GM18870 (cell line): ENCODE measurements around the gene RSPH6A.
"Not testable (repeated sequence)": the region's sequence is repeated elsewhere in the genome, so short reads cannot be mapped to it uniquely, and the experiment has no call there.

Experiments used
- ATAC-seq: cut with Tn5 transposase; IDR thresholded peaks from one replicate; pipeline ENCODE4 v1.9.1; 2021; ENCODE audit warnings: moderate library complexity; ENCODE audit not compliant: unreplicated experiment

The RSPH6A gene

DNA sequence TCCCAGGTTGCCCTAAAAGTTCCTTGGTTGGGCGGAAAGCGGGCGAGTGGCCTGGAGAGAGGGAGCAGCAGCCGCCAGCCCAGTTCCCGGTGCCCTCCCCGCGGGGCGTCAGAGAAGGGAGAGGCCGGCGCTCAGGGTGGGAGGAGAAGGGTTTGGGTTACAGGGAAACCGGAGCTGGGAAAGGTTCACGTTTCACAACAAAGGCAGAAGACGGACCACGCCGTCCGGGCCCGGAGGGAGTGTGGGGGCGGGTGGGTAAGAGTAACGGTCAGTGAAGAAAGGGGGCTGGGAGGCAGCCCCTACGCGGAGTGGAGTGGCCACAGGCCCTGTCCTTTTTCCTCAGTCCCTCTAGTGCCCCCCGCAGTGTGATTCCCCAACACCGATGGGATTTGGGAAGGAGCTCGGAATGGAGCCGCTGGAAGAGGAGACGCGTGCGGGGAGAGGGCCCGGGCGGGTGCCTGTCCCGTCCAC, 47.7 kb downstream of the RSPH6A start:
- ATAC-seq = no peak

DNA sequence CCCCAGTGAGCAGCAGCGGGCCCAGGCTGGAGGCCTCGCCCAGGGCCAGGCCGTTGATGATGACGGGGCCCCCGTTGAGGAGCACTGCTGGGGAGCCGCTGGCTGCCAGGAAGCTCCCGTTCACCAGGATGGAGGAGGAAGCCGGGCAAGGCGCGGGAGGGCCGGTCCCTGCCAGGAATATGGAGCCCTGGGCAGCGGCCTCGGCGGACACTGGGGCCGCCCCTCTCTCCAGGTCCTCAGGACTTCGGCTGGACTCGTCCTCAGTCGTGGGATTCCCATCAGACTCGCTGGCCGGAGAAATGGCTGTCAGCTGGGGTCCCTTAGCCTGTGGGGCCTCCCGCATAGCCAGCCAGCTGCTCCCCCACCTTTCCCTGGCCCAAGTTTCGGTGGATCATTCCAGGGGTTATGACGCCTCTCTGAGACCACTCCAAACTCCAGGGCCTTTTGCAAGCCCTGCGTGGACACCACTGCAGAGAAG, 48.2 kb downstream of the RSPH6A start:
- no peak for ATAC-seq

DNA sequence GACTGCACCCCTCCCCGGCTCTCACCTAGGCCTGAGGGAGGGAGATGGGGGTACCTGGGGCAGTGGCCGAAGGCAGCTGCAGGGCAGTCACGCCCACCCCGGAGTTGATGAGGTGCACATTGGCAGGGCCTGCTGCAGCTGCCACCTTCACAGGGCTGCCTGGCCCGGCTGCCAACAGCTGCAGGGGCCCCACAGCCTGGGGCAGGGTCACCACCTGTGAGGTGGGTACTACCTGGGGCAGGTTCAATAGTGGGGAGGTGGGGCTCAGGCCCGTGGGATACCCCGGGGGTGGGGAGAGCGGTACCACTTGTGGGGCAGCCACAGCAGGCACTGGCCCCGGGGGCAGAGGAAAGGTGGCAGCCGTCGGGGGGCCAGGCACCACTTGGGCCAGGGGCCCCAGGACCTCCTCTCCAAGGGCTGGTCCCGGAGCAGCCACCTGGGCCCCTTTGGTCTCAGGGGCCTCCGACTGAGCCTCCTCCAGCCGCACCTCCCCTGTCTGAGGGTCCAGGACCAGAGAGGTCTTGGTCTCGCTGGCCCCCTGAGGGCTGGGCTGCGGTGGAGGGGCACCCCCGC, 48.7 kb downstream of the RSPH6A start:
- no peak for ATAC-seq

DNA sequence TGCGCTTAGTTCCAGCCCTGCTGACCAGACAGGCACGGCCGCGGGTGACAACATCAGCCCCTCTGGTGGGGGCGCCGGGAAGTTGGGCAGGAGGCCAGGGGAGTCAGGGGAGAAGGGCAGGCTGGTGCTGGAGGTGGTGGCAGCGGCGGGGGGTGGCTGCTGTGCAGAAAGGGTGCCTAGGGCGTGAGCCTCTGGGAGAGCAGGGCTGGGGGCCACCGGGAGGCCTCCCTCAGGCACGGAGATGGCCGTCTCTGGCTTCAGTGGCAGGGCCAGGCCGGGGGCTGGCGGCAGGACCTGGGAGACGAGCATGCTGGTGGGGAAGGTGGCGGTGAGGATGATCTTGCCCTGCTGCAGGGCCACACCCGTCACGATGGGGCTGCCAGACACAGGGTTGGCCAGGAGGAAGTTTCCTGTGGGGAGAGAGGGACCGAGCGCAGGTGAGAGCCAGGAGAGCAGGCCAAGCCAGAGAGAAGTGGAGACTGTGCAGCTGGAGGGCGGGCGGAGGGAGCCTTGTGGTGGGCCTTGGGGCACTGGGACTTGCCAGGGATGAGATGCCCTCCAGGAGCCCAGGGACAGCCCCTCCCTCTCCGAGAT, 49.3 kb downstream of the RSPH6A start:
- ATAC-seq = no peak

DNA sequence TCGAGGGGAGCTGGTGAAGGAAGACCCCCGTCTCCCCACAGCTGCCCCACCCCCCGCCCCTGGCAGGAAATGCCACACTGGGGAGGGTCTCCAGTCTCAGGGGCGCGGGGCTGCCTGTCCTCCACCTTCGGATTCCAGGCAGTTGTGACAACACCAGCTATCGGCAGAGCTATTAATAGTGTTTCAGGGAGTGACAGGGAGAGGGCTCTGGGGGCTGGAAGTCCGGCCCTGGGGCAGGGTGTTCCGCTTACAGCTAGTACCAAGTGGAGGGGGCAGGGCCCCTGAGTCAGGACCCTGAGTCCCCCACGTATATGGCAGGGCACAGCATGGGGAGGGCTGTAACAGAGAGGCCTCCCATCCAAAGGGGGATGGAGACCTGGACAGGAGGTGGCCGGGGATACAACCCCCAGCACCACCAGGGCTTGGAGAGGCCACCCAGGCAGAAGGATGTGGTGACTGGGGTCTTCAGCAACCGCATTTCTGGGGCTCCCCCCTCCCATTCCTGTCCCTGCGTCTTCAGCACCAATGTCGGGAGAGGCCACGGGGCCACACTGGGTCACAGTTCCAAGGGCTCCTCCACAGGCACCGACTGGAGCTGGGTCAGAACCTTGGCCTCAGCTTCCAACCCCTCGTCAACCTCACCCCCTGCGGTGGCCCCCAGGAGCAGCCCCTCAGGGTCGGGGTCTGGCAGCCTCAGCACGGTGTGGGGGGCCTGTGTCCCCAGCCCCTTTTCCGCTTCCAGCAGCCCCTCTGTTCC, 50.0 kb downstream of the RSPH6A start:
- no peak for ATAC-seq

DNA sequence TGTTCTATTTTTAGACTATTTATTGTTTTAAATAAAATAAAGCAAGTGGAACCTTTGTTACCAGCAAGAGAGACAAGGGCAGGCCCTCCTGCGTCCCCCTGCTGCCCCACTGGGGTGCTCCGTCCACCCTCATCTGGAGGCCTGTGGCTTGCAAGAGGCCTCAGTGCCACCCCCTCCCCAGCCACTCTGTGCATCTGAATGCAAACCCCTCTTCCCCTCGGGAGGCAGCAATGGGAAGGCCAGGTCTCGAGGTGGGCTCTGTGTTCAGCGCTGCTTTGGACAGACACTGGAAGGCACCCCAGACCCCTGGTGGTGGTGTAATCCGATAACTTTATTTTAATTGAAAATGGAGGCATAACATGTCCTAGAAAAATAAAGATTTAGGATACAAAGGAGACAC, 50.6 kb downstream of the RSPH6A start:
- no peak for ATAC-seq

DNA sequence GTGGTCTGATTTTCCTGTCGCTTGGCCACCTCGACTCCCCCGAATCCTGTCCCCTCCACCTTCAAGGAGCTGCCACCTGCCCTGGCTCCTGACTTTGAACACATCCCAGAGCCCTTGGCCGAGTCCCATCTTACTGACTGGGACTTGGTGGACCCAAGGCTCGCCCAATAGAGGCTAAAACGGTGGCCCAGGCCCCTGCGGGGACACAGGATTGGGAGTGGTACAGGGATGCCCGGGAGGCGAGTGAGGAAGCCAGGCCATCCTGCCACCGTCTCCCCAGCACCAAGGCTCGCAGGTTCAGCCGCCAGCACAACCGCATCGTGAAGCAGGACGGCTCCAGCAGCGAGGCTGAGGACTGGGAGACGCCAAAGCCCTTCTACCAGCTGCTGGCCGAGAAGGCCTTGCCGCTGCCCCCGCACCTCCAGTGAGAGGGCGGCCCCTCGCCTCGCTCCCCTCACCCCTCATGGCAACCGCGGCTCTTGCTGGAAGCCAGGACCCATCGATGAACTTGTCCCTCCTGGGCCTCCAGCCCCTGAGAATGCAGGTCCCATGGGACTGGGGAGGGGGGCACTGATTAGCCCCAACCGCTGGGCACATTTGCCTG, 51.3 kb downstream of the RSPH6A start:
- ATAC-seq = no peak

DNA sequence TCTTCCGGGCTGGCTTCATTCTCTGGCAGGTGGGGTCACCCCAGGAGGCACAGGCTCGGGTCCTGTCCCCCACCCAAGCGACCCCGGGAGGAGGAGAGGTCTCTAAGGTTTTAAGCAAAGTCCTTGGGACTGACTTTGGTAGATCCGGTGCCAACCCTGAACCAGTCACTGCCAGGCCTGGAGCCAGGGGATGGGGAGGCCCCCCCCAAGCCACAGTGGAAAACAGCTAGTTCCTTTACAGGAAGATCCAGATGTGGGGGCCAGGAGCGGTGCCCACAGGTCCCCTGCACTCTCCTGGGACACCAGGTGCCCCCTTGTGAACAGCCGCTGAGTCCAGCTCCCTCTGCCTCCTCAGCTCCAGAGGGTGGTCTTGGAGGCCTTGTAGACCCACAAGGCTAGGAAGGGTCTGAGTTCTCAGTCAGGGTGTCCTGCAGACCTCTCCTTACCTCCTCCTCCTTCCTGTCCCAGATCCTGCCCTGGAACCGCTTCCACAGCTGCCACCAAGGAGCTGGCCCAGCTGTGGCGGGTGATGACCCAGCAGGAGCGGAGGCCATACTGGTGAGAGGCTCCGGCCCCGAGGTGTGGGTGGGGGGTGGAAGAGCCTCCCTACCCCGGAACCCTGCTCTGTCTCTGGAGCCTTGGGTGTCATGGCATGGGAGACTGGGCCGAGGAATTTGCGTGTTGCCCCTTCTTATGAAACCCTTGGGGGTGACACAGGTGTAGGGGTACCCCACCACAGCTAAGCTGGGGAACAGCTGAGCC, 52.1 kb downstream of the RSPH6A start:
- no peak for ATAC-seq

DNA sequence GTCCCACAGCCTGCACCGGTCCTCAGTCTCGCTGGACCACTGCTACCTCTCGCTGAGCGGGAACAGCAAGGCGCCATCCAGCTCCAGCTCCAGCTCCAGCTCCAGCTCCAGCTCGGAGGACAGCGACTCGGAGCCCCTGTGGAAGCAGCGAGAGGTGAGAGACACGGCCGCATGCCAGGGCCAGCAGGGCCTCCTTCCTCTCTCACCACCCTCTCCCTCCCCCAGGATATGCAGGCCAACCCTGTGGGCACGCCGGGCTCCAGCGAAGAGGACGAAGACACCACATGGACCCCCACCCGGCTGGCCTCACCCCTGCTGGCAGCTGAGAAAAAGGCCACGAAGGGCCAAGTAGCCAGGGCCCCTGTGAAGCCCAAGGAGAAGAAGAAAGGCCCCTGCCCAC, 53.4 kb downstream of the RSPH6A start:
- no peak for ATAC-seq

DNA sequence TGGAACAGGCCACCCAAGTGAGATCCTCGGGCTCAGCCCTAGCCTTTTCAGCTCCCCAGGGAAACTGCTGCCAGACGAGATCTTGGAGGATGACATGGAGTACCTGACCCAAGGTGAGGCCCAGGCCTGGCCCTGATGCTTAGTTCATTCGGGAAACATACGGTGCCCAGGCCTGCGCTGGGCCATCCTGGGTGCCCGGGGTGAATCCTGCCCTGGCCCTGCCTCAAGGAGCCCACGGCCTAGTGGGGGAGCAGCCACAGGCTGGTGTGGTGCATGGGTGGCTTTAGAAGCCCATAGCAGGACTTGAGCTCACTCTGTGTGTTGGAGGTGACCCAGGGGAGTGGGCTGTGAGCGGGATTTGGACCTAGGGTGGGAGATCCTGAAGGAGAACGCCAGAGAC, 56.2 kb downstream of the RSPH6A start:
- no peak for ATAC-seq

DNA sequence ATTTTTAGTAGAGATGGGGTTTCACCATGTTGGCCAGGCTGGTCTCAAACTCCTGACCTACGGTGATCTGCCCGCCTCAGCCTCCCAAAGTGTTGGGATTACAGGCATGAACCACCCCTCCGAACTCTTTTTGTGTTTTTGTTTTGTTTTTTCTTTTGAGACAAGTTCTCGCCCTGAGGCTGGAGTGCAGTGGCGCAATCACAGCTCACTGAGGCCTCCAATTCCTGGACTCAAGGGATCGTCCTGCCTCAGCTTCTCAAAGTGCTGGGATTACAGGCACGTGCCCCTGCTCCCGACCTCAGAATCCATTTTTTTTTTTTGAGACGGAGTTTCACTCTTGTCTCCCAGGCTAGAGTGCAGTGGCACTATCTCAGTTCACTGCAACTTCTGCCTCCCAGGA, 57.4 kb downstream of the RSPH6A start:
- no peak for ATAC-seq

DNA sequence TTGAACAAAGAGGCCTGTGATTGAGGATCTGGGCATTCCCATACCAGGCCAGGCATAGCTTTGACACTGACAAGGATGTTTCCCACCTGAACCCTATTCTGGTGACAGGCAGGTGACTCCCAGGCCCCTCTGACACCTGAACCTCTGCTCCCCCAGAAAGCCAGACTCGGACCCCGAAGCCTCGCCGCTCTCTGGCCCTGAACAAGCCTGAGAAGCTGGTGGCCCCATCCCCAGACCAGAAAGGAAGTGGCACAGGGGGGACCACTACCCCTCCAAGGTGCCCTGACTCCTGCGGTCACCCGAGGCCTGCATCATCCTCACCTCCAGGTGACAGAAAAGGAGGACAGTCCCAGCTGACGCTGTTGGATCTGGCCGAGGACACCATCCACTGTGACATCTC, 60.8 kb downstream of the RSPH6A start:
- no peak for ATAC-seq

DNA sequence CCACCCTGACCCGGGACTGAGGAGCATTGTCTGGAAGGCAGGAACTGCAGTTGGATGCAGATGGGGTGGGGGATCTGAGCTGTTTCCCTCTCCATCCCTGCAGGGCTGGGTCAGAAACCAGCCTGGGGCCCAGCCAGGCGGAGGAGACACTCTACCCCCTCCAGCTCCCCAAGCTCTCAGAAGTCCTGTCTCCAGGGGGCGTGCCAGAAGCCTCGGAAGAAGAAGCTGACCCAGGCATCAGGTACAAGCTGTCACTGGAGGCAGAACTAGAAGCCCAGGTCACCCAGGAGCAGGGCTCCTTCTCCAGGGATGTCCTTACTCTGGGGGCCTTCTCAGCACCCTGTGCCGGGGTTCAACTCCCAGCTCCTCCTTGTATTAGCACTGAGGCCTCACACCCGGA, 61.6 kb downstream of the RSPH6A start:
- ATAC-seq = no peak

DNA sequence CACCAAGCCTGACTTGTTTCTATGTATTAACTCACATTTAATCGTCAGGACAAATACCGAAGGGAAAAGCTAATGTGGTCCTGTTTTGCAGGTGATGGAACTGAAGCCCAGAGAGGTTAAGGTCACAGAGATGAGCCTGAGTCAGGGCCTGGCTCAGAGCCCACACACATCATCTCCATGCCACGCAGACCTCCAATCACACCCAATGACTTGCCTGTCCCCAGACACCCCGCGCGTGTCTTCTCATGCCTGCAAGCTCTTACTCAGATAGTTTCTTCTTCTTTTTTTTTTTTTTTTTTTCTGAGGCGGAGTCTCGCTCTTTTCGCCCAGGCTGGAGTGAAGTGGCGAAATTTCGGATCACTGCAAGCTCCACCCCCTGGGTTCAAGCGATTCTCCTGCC, 62.5 kb downstream of the RSPH6A start:
- ATAC-seq = no peak

DNA sequence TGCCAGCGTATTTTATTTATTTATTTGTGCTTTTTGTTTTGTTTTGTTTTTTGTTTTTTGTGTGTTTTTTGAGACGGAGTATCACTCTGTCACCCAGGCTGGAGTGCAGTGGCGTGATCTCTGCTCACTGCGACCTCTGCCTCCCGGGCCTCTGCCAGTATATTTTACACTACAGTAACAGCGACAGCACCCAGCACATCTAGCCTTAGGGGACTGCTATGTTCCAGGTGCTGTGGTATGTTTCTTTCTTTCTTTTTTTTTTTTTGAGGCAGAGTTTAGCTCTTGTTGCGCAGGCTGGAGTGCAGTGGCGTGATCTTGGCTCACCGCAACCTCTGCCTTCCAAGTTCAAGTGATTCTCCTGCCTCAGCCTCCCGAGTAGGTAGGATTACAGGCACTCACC, 63.6 kb downstream of the RSPH6A start:
- not testable (repeated sequence) for ATAC-seq

DNA sequence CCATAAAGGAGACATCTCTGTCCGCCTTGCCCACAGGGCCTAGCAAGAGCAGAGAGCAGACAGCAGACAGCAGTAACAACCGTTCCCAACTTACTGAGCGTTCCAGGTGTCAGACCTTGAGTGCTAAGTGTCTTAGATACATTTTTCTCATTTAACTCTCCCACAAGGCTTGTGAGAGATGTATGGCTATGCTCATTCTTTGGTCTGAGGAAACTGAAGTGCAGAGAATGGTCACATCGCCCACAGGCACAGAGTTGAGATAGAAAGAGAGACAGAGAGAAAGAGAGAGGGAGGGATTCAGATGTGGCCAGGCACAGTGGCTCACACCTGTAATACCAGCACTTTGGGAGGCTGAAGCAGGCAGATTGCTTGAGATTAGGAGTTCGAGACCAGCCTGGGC, 67.6 kb downstream of the RSPH6A start:
- no peak for ATAC-seq

DNA sequence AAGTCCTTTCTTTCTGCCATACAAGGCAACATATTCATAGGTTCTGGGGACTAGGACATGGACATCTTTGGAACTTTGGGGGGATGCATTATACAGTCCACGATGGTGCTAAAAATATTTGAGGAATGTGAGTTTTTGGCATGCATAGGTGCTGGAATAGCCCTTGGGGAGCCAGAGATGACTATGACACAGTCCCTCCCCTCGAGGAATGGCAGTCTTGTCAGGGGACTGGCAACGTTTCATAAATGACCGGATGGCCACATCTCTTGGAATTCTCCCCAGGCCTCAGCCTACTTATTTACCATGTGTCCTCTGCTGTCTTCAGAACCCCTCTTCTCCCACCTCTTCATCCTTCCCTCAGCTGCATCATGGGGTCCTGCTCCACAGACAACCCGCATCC, 68.2 kb downstream of the RSPH6A start:
- no peak for ATAC-seq
